ENCODE results near the gene ERN1. TPM values are rescaled to one million over a fixed set of nuclear protein-coding genes. Genes with fewer than 3 reads are reported as not detected.

Gene ERN1
- total RNA-seq, 4 donors from 2014 or later, result 17.2 to 30.0 (median 24.0) TPM

GRCh38 chr17:64037180-64037579, 92.8 kb downstream of the ERN1 start:
- Histone ChIP-seq H3K4me1 (peaks cover 0 to 15% (median 0%) of the 10 kb centered on the region in 4 donors), H3K36me3 (peaks cover 0 to 14% (median 0%) of the 10 kb centered on the region in 3 donors), H3K9me3 (no peaks in the 10 kb centered on the region), H3K4me3 (no peak overlapping the region), H3K27ac (no peak overlapping the region), H3K27me3 (no peaks in the 10 kb centered on the region)
- peak in 1 of 3 donors; percentile 33 for DNase-seq
- TF ChIP-seq POLR2A (IDR thresholded peaks at IDR 0.05), result no peak
- TF ChIP-seq, protein P1, sequence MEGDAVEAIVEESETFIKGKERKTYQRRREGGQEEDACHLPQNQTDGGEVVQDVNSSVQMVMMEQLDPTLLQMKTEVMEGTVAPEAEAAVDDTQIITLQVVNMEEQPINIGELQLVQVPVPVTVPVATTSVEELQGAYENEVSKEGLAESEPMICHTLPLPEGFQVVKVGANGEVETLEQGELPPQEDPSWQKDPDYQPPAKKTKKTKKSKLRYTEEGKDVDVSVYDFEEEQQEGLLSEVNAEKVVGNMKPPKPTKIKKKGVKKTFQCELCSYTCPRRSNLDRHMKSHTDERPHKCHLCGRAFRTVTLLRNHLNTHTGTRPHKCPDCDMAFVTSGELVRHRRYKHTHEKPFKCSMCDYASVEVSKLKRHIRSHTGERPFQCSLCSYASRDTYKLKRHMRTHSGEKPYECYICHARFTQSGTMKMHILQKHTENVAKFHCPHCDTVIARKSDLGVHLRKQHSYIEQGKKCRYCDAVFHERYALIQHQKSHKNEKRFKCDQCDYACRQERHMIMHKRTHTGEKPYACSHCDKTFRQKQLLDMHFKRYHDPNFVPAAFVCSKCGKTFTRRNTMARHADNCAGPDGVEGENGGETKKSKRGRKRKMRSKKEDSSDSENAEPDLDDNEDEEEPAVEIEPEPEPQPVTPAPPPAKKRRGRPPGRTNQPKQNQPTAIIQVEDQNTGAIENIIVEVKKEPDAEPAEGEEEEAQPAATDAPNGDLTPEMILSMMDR (IDR thresholded peaks at IDR 0.05), result no peak

DNA sequence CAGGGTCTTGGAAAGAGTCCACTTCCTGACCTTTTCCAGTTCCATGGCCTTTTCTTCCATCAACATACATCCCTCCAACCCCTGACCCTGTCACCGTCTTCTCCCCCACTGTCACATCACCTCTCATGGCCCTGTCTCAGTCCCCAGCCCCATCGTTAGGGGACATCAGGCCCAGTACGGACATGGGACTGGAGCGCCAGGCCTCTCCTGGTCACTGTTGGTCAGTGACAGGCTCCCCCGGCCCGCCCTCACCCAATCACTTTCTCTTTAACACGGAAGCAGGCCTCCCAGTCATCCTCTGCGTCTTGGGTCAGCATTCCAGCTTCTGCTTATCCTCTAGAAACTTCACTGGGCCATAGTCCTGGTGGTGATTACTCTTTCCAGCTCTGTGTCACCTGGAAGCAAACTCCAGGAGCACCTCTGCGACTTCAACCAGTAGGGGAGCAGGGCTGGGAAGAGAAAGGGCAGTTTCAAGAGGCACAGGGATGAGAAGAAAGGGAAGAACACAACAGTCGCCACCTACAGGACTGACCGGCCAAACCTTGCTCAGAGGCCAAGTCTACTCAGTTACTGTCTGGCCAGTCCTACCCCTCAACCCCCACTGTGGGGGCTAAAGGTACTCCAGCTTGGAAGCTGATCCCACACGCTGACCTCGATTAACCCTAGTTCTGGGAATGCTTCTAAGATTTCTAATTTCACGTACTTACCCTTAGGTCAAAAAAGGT, 93.6 kb downstream of the ERN1 start:
- Histone ChIP-seq H3K36me3 (peaks cover 0 to 9% (median 0%) of the 10 kb centered on the region in 3 donors), H3K27me3 (no peaks in the 10 kb centered on the region), H3K9me3 (no peaks in the 10 kb centered on the region), H3K27ac (no peak overlapping the region), H3K4me3 (no peak overlapping the region), H3K4me1 (peaks cover 0 to 14% (median 0%) of the 10 kb centered on the region in 4 donors)
- TF ChIP-seq POLR2A (IDR thresholded peaks at IDR 0.05), result no peak
- DNase-seq, result peak in 1 of 3 donors; percentile 41

- TF ChIP-seq, protein P1 (IDR thresholded peaks at IDR 0.05), result no peak
- no peak for TF ChIP-seq POLR2A (IDR thresholded peaks at IDR 0.05)
- Histone ChIP-seq H3K27me3 (no peaks in the 10 kb centered on the region), H3K4me3 (no peak overlapping the region), H3K4me1 (no peaks in the 10 kb centered on the region), H3K9me3 (no peaks in the 10 kb centered on the region), H3K27ac (no peak overlapping the region), H3K36me3 (no peaks in the 10 kb centered on the region)
- DNase-seq, result peak in 1 of 3 donors; percentile 28
Observed at GRCh38 chr17:64032081-64032480, 97.9 kb downstream of the ERN1 start.

DNA sequence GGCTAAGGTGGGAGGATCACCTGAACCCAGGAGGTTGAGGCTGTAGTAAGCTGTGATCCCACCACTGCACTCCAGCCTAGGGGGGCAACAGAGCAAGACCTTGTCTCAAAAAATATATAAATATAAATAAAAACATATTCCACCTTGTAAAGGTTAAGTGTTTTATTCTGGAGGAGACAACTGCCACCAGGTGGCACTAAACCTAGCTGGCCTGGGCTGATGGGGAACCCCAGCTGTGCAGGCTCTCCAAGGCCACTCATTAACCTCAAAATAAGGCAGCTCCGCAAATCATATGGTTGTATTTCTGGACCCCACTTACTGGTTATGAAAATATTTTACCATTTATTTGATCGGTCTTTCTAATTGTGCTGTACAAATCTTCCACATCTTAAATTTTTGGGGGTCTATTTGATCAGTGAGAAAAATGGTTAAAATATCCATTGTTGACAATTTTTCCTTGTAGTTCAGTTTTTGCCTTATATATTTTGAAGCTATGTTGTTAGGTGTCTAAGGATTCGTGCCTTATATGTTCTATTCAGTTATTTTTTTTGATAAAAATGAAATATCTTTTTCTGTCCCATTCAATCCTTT, 101.0 kb downstream of the ERN1 start:
- Histone ChIP-seq H3K9me3 (no peaks in the 10 kb centered on the region), H3K4me3 (no peak overlapping the region), H3K36me3 (no peaks in the 10 kb centered on the region), H3K27me3 (no peaks in the 10 kb centered on the region), H3K4me1 (peaks cover 0 to 4% (median 0%) of the 10 kb centered on the region in 4 donors), H3K27ac (no peak overlapping the region)
- TF ChIP-seq, protein P1 (IDR thresholded peaks at IDR 0.05), result peak; percentile 45 to 87 (median 68)
- no peak for TF ChIP-seq POLR2A (IDR thresholded peaks at IDR 0.05)
- peak in 2 of 3 donors; percentile 80 to 92 for DNase-seq

DNA sequence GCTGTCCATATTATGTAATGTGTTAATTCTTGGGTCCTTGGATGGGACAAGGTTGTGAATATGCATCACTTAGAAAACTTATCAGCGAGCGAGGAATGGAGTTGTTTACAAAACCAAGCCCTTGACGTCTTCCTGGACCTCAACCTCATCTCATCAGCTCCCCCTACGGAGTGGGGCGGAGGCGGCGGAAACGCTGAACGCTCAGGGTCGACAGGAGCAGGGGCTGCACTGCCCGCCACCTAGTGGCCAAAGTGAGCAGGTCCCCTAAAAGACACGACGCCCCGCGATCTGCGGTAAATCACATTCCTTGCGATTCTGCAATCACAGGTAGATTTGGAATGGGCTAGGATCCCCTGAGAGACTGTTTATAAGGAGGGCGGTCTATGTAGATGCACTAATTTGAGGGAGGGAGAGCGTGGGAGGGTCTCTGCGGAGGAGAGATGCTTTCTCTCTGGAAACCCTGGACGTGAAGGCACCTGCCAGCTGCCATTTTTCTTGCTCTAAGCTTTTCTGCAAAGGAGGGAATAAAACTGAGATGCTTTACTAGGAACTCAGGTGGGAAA, 104.1 kb downstream of the ERN1 start:
- Histone ChIP-seq H3K9me3 (no peaks in the 10 kb centered on the region), H3K36me3 (no peaks in the 10 kb centered on the region), H3K4me3 (peak overlapping the region in 1 of 4 donors; percentile 27), H3K27me3 (no peaks in the 10 kb centered on the region), H3K27ac (peak overlapping the region; percentile 17 to 67 (median 64)), H3K4me1 (peaks cover 0 to 12% (median 0%) of the 10 kb centered on the region in 4 donors)
- TF ChIP-seq, protein P1 (IDR thresholded peaks at IDR 0.05), result peak; percentile 85 to 98 (median 92)
- no peak for TF ChIP-seq POLR2A (IDR thresholded peaks at IDR 0.05)
- peak; percentile 80 to 96 (median 91) for DNase-seq

Data from Peyer's patch (tissue), 4 donors.